ENCODE data around the gene CAMK2G. TPM values are rescaled to one million over a fixed set of nuclear protein-coding genes. Genes with fewer than 3 reads are reported as not detected.
"Not testable (repeated sequence)": the region's sequence is repeated elsewhere in the genome, so short reads cannot be mapped to it uniquely, and the experiment has no call there.

The CAMK2G gene
- total RNA-seq, 4 donors from 2014 or later = 48.6 to 67.5 (median 51.7) TPM

GRCh38 chr10:73892310-73893030, 18.1 kb upstream of the CAMK2G start:
- TF ChIP-seq POLR2A (IDR thresholded peaks at IDR 0.05) = no peak
- no peak for TF ChIP-seq CTCF (IDR thresholded peaks at IDR 0.05 in 4 of 5, conservative IDR thresholded peaks at IDR 0.05 in 1 of 5)
- Histone ChIP-seq H3K36me3 (no peaks in the 10 kb centered on the region), H3K4me3 (no peak overlapping the region), H3K4me1 (peaks cover 20 to 22% of the 10 kb centered on the region in 2 donors), H3K27me3 (no peaks in the 10 kb centered on the region), H3K9me3 (no peaks in the 10 kb centered on the region), H3K27ac (no peak overlapping the region)
- in situ Hi-C loops (cut with MboI; ENCODE audit: low sequenced_read_pairs in 4 of 4) = no loop called here
- intact Hi-C loops (cut with DNase I; ENCODE audit: low total_unique reads) = no loop called here
- no peak for ATAC-seq
- no peak for DNase-seq

DNA sequence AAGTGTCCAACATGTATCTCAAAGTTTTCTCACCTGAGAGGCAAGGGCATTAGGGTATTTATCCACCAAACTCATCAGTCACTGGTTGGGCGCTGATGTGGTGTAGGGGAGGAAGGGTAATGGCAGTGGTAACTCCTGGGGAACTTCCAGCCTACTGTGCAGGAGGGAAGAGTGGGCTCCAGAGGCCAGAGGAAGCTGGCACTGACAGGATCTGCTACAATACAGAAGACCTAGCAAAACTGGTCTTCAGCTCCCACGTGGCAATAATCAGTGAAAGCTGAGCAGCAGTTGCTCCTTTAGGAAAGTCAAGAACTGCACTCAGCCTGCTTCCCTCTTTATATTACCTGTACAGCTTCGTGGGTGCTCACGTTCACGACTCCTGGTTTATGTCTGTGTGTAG, 17.2 kb upstream of the CAMK2G start:
- Histone ChIP-seq H3K9me3 (no peaks in the 10 kb centered on the region), H3K27me3 (no peaks in the 10 kb centered on the region), H3K36me3 (no peaks in the 10 kb centered on the region), H3K27ac (no peak overlapping the region), H3K4me1 (peaks cover 30 to 31% of the 10 kb centered on the region in 2 donors), H3K4me3 (no peak overlapping the region)
- no peak for ATAC-seq
- no peak for DNase-seq
- TF ChIP-seq CTCF (IDR thresholded peaks at IDR 0.05 in 4 of 5, conservative IDR thresholded peaks at IDR 0.05 in 1 of 5) (no peak), POLR2A (IDR thresholded peaks at IDR 0.05) (no peak)
- intact Hi-C loops (cut with DNase I; ENCODE audit: low total_unique reads) (no loop called here), in situ Hi-C loops (cut with MboI; ENCODE audit: low sequenced_read_pairs in 4 of 4) (no loop called here)

GRCh38 chr10:73890830-73891229, 16.5 kb upstream of the CAMK2G start:
- H3K27ac ChIP-seq; ATAC-seq; in situ Hi-C loops (cut with MboI; ENCODE audit: low sequenced_read_pairs in 4 of 4); DNase-seq; H3K4me3 ChIP-seq; H3K36me3 ChIP-seq; H3K9me3 ChIP-seq; intact Hi-C loops (cut with DNase I; ENCODE audit: low total_unique reads); H3K27me3 ChIP-seq: not testable (repeated sequence)
- H3K4me1 ChIP-seq = peaks cover 33 to 35% of the 10 kb centered on the region in 2 donors

DNA sequence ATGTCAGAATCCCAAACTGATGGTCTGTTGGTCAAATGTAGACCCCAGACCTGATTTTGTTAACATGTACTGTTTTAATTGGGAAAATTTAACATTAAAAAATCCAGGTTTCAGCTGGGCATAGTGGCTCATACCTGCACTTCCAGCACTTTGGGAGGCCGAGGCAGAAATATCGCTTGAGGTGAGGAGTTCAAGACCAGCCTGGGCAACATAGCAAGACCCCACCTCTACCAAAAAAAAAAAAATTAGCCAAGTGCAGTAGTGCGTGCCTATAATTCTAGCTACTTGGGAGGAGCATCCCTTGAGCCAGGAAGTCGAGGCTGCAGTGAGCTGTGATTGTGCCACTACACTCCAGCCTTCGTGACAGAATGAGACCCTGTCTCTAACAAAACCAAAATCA, 15.9 kb upstream of the CAMK2G start:
- in situ Hi-C loops (cut with MboI; ENCODE audit: low sequenced_read_pairs in 4 of 4) = no loop called here
- no peak overlapping the region for H3K27ac ChIP-seq
- no peak for ATAC-seq

DNA sequence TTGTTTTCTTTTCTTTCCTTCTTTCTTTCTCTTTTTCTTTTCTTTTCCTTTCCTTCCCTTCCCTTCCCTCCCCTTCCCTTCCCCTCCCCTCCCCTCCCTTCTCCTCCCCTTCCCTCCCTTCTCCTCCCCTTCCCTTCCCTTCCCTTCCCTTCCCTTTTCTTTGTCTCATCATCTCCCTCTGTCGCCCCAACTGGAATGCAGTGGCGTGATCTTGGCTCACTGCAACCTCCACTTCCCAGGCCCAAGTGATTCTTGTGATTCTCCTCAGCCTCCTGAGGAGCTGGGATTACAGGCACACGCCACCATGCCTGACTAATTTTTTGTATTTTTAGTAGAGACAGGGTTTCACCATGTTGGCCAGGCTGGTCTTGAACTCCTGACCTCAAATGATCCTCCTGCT, 15.1 kb upstream of the CAMK2G start:
- in situ Hi-C loops (cut with MboI; ENCODE audit: low sequenced_read_pairs in 4 of 4) (loop anchor here (5.0 to 10.0 kb wide), 5 partner anchors 48 to 195 kb away; no protein-coding TSS in a partner anchor), intact Hi-C loops (cut with DNase I; ENCODE audit: low total_unique reads) (loop anchor here (5.0 kb wide), 2 partner anchors 68 to 108 kb away; partner anchors contain the start of gene VCL)
- not testable (repeated sequence) for H3K27me3 ChIP-seq, DNase-seq, H3K9me3 ChIP-seq, H3K36me3 ChIP-seq, ATAC-seq, H3K4me3 ChIP-seq
- Histone ChIP-seq H3K4me1 (peaks cover 30 to 35% of the 10 kb centered on the region in 2 donors), H3K27ac (peak overlapping the region in 3 of 4 donors; percentile 68 to 92 (median 84))

More for the DNA sequence above, 15.9 kb upstream of the CAMK2G start:
- Histone ChIP-seq H3K4me3 (no peak overlapping the region), H3K27me3 (no peaks in the 10 kb centered on the region), H3K4me1 (peaks cover 33 to 35% of the 10 kb centered on the region in 2 donors), H3K36me3 (no peaks in the 10 kb centered on the region), H3K9me3 (no peaks in the 10 kb centered on the region)
- DNase-seq = no peak
- intact Hi-C loops (cut with DNase I; ENCODE audit: low total_unique reads) = no loop called here
- TF ChIP-seq CTCF (IDR thresholded peaks at IDR 0.05 in 4 of 5, conservative IDR thresholded peaks at IDR 0.05 in 1 of 5) = no peak
- no peak for TF ChIP-seq POLR2A (IDR thresholded peaks at IDR 0.05)
